ENCODE results near the gene ADAMTS14. TPM values are rescaled to one million over a fixed set of nuclear protein-coding genes. Genes with fewer than 3 reads are reported as not detected.
"Not testable (repeated sequence)": the region's sequence is repeated elsewhere in the genome, so short reads cannot be mapped to it uniquely, and the experiment has no call there.

ADAMTS14 gene
- total RNA-seq, 2 experiments from 2014 or later: not detected

DNA sequence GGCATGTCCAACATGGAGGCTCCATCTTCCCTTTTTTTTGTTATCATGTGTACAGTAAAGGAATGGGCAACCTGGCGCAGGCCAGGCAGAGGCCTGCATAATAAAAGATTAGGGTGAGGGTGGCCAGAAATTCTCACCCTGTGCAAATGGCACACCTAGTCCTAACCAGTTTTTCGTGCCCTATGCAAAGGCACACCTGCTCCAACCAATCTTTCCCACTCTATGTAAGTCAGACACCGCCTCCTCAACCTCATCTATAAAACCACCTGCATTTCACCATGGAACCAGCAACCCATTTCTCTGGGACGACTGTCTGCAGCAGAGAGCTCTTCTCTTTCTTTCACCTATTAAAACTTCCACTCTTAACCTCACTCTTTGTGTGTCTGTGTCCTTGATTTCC is 96.8 kb downstream of the ADAMTS14 start:
- H3K4me1 Mint-ChIP-seq (ENCODE audit: low read depth): no peaks in the 10 kb centered on the region

DNA sequence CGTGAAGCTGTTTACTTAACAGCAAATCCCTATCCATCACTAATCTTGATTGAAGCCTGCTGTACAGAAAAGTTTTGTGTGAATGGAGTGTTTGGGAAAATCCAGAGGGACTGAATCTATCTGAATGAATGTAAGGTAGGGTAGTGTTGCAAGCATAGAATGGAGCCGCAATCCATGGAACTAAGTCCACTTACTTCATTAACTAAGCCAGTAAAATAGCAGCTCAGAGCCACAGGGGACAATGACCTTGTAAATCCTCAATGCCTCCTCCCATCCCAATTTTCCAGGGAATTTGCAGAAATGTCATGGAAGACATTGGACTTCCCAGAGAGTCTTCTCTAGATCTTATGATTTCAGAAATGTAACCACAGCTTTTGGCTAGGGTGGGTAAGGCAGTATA is 97.7 kb downstream of the ADAMTS14 start:
- H3K27ac Mint-ChIP-seq: no peak overlapping the region
- H3K4me3 Mint-ChIP-seq: no peak overlapping the region
- Histone ChIP-seq H3K4me3 (ENCODE audit: low read length) (no peak overlapping the region), H3K4me1 (ENCODE audit: insufficient read depth, low read length) (no peaks in the 10 kb centered on the region), H3K27me3 (ENCODE audit: control insufficient read depth in 1 of 2, insufficient read depth in 2 of 2, low read length in 2 of 2) (no peaks in the 10 kb centered on the region), H3K9me3 (ENCODE audit: control insufficient read depth in 1 of 2, insufficient read depth in 1 of 2, low read length in 2 of 2) (peaks cover 6 to 9% of the 10 kb centered on the region in 2 experiments), H3K36me3 (ENCODE audit: insufficient read depth, low read length) (no peaks in the 10 kb centered on the region), H3K27ac (ENCODE audit: low read depth in 1 of 2, low read length in 2 of 2) (no peak overlapping the region)
- intact Hi-C loops (cut with DNase I, micrococcal nuclease): no loop called here
- ATAC-seq (ENCODE audit: poor library complexity): no peak
- no peaks in the 10 kb centered on the region for H3K4me1 Mint-ChIP-seq (ENCODE audit: low read depth)
- H3K36me3 Mint-ChIP-seq (ENCODE audit: low read depth): no peaks in the 10 kb centered on the region
- TF ChIP-seq, protein P1, sequence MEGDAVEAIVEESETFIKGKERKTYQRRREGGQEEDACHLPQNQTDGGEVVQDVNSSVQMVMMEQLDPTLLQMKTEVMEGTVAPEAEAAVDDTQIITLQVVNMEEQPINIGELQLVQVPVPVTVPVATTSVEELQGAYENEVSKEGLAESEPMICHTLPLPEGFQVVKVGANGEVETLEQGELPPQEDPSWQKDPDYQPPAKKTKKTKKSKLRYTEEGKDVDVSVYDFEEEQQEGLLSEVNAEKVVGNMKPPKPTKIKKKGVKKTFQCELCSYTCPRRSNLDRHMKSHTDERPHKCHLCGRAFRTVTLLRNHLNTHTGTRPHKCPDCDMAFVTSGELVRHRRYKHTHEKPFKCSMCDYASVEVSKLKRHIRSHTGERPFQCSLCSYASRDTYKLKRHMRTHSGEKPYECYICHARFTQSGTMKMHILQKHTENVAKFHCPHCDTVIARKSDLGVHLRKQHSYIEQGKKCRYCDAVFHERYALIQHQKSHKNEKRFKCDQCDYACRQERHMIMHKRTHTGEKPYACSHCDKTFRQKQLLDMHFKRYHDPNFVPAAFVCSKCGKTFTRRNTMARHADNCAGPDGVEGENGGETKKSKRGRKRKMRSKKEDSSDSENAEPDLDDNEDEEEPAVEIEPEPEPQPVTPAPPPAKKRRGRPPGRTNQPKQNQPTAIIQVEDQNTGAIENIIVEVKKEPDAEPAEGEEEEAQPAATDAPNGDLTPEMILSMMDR (IDR thresholded peaks at IDR 0.05): no peak
- CTCF ChIA-PET: no interaction called here
- H3K9me3 Mint-ChIP-seq: no peaks in the 10 kb centered on the region
- POLR2A ChIA-PET: no interaction called here
- DNase-seq: no peak
- H3K27me3 Mint-ChIP-seq: peaks cover 5% of the 10 kb centered on the region

More for the DNA sequence above, 96.8 kb downstream of the ADAMTS14 start:
- TF ChIP-seq, protein P1 (IDR thresholded peaks at IDR 0.05): no peak
- H3K36me3 Mint-ChIP-seq (ENCODE audit: low read depth): no peaks in the 10 kb centered on the region
- Histone ChIP-seq H3K36me3 (ENCODE audit: insufficient read depth, low read length) (no peaks in the 10 kb centered on the region), H3K4me1 (ENCODE audit: insufficient read depth, low read length) (no peaks in the 10 kb centered on the region), H3K27me3 (ENCODE audit: control insufficient read depth in 1 of 2, insufficient read depth in 2 of 2, low read length in 2 of 2) (no peaks in the 10 kb centered on the region), H3K4me3 (ENCODE audit: low read length) (no peak overlapping the region), H3K9me3 (ENCODE audit: control insufficient read depth in 1 of 2, insufficient read depth in 1 of 2, low read length in 2 of 2) (peaks cover 6 to 9% of the 10 kb centered on the region in 2 experiments), H3K27ac (ENCODE audit: low read depth in 1 of 2, low read length in 2 of 2) (no peak overlapping the region)
- peaks cover 5% of the 10 kb centered on the region for H3K27me3 Mint-ChIP-seq
- intact Hi-C loops (cut with DNase I, micrococcal nuclease): no loop called here
- H3K4me3 Mint-ChIP-seq: no peak overlapping the region
- DNase-seq (no peak), ATAC-seq (ENCODE audit: poor library complexity) (no peak)
- no peak overlapping the region for H3K27ac Mint-ChIP-seq
- ChIA-PET POLR2A (no interaction called here), CTCF (no interaction called here)
- H3K9me3 Mint-ChIP-seq: no peaks in the 10 kb centered on the region

DNA sequence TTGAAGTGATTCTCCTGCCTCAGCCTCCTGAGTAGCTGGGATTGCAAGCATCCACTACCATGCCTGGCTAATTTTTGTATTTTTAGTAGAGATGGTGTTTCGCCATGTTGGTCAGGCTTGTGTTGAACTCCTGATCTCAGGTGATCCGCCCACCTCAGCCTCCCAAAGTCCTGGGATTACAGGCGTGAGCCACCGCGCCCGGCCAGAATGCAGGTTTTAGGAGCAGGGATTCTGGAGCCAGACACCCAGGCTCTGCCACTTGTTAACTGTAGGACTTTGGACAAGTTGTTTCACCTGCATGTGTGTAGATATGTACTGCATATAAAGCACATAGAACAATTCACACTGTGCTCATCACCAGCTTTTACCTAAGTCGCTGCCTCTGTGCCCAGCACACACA is 98.2 kb downstream of the ADAMTS14 start:
- H3K9me3 ChIP-seq (ENCODE audit: control insufficient read depth in 1 of 2, insufficient read depth in 1 of 2, low read length in 2 of 2); H3K4me1 Mint-ChIP-seq (ENCODE audit: low read depth); POLR2A ChIA-PET; H3K27me3 ChIP-seq (ENCODE audit: control insufficient read depth in 1 of 2, insufficient read depth in 2 of 2, low read length in 2 of 2); H3K4me1 ChIP-seq (ENCODE audit: insufficient read depth, low read length); CTCF ChIA-PET; intact Hi-C loops (cut with DNase I, micrococcal nuclease); ATAC-seq (ENCODE audit: poor library complexity); H3K36me3 Mint-ChIP-seq (ENCODE audit: low read depth); H3K27me3 Mint-ChIP-seq; H3K4me3 ChIP-seq (ENCODE audit: low read length); H3K9me3 Mint-ChIP-seq; H3K4me3 Mint-ChIP-seq; H3K27ac Mint-ChIP-seq; H3K36me3 ChIP-seq (ENCODE audit: insufficient read depth, low read length); H3K27ac ChIP-seq (ENCODE audit: low read depth in 1 of 2, low read length in 2 of 2): not testable (repeated sequence)
- DNase-seq: peak in 1 of 14 experiments; percentile 16
